Diencephalon (tissue), 1 donor: ENCODE measurements around the gene DCTD. TPM values are rescaled to one million over a fixed set of nuclear protein-coding genes. Genes with fewer than 3 reads are reported as not detected.

ENCODE experiments used
- total RNA-seq: library from RNA; depleted of rRNA; stranded (reverse); fragments of >200 nt; gene quantifications from one replicate; pipeline ENCODE4 v1.2.3, GENCODE V29; 2014

The DCTD gene
- total RNA-seq = 39.9 TPM

GRCh38 chr4:182917182-182918043, at the start of gene DCTD:
TSS of gene DCTD (minus strand) at chr4:182917386. CDS start at chr4:182915568, 1,818 bp downstream.

Other genes with a start within 250 kb of the DCTD start
- gene WWC2, start 181.9 kb upstream of the DCTD start, total RNA-seq = 21.0 TPM